GM19397 (cell line): ENCODE measurements around the gene WDR12.
A peak's percentile ranks its signal among the peaks of the same experiment; 100 is the strongest.
"Not testable (repeated sequence)": the region's sequence is repeated elsewhere in the genome, so short reads cannot be mapped to it uniquely, and the experiment has no call there.

Experiments
- ATAC-seq: cut with Tn5 transposase; IDR thresholded peaks from one replicate; pipeline ENCODE4 v1.9.1; 2021; ENCODE audit warnings: mild to moderate bottlenecking, moderate library complexity; ENCODE audit not compliant: unreplicated experiment

WDR12 gene

GRCh38 chr2:202911512-202912341, at the start of gene WDR12, which contains the start of gene CARF:
TSS of gene WDR12 (minus strand) at chr2:202911673. CDS start at chr2:202911476, 197 bp downstream.
TSS of gene CARF (plus strand) at chr2:202912275. CDS start at chr2:202941903, 29,628 bp downstream.
- ATAC-seq, result peak; percentile 82

GRCh38 chr2:202960524-202960923, 49.1 kb upstream of the WDR12 start:
- ATAC-seq, result no peak

GRCh38 chr2:202950592-202950991, 39.1 kb upstream of the WDR12 start:
- no peak for ATAC-seq

GRCh38 chr2:202949333-202949732, 37.9 kb upstream of the WDR12 start:
- ATAC-seq, result not testable (repeated sequence)

GRCh38 chr2:202945497-202945896, 34.0 kb upstream of the WDR12 start:
- ATAC-seq, result no peak

- ATAC-seq, result no peak
Observed at GRCh38 chr2:202944816-202945215, 33.3 kb upstream of the WDR12 start.

GRCh38 chr2:202944408-202944807, 32.9 kb upstream of the WDR12 start:
- ATAC-seq, result no peak

- ATAC-seq, result no peak
Observed at GRCh38 chr2:202941771-202942170, 30.3 kb upstream of the WDR12 start.

- no peak for ATAC-seq
Observed at GRCh38 chr2:202938960-202939359, 27.5 kb upstream of the WDR12 start.

GRCh38 chr2:202934456-202934855, 23.0 kb upstream of the WDR12 start:
- no peak for ATAC-seq

- ATAC-seq, result no peak
Observed at GRCh38 chr2:202933958-202934357, 22.5 kb upstream of the WDR12 start.

- no peak for ATAC-seq
Observed at GRCh38 chr2:202933139-202933510, 21.7 kb upstream of the WDR12 start.

GRCh38 chr2:202932425-202933138, 21.1 kb upstream of the WDR12 start:
- ATAC-seq, result no peak

GRCh38 chr2:202918860-202919259, 7.4 kb upstream of the WDR12 start:
- ATAC-seq, result no peak

- ATAC-seq, result peak; percentile 63
Observed at GRCh38 chr2:202912342-202913201, 1.1 kb upstream of the WDR12 start.

GRCh38 chr2:202911203-202911511, 316 bp downstream of the WDR12 start:
- no peak for ATAC-seq

GRCh38 chr2:202910698-202911097, 775 bp downstream of the WDR12 start:
- ATAC-seq, result no peak

- not testable (repeated sequence) for ATAC-seq
Observed at GRCh38 chr2:202910250-202910649, 1.2 kb downstream of the WDR12 start.

- no peak for ATAC-seq
Observed at GRCh38 chr2:202909394-202910192, 1.9 kb downstream of the WDR12 start.

GRCh38 chr2:202908186-202908585, 3.3 kb downstream of the WDR12 start:
- ATAC-seq, result no peak
